ENCODE data around the gene KAT2A.

DNA sequence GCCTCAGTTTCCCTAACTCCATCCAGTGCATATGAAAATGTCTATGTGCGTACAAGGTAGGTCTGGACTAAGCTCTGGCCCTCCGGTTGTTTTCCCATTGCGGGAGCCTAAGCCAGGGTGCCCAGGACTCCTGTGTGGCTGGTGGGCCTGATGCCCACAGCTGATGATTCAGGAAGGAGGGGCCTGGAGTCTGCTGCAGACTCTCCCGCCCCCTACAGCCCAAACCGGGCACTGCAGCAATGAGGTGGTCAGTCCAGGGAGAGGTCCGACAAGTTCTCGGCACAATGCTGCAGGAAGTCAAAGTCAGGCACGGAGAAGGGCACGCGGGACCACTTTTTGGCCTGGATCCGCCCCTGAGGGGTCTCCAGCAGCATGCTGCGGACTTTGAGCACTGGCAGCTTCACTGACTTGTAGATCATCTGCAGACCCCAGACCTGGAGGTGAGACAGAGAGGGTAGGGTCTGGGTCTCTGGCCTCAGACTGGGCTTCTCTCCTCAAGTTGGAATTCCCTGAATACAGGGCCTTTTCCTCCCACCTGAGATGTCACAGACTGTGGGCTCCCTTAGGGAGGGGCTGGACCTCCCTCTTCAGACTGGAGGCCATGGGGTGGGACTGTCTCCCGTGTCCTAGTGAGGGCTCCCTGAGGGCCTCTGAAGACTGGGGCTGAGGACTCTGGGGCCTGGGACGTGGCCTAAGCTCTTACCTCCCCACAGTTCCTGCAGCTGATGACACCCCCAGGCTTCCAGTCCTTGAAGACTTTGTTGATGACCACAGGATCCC lies 19.5 kb downstream of the KAT2A start:
- peak; percentile 88 for TF ChIP-seq CTCF (conservative IDR thresholded peaks at IDR 0.05)
- TF ChIP-seq ZFX (IDR thresholded peaks at IDR 0.05): no peak

All from C4-2B (cell line).